Measurements from ENCODE around the gene MREG.

GRCh38 chr2:215946586-215946985 is 66.8 kb downstream of the MREG start:
- TF ChIP-seq CTCF (IDR thresholded peaks at IDR 0.05 in 4 of 5, conservative IDR thresholded peaks at IDR 0.05 in 1 of 5) (no peak), POLR2A (IDR thresholded peaks at IDR 0.05) (no peak)
